Vagina (tissue), 2 donors: ENCODE results near the gene COPS6.

ENCODE experiments used
- POLR2AphosphoS5 ChIP-seq, 2 donors: sonication (generic); formaldehyde crosslinking; IDR thresholded peaks; one replicate each; pipeline ENCODE4 v1.9.0; 2017; ENCODE audit warnings: antibody characterized with exemption in 2 of 2, mild to moderate bottlenecking in 2 of 2, low read depth in 1 of 2; ENCODE audit not compliant: insufficient read depth in 1 of 2
- TF ChIP-seq, protein P1 (sequence below), 3 experiments: fragments of 450-650 bp in 2 of 3; fragments of 200-600 bp in 1 of 3; sonication (generic) in 1 of 3; IDR thresholded peaks; one replicate each; pipeline ENCODE4 v1.5.1; 2017 to 2019; ENCODE audit warnings: antibody characterized with exemption in 3 of 3, mild to moderate bottlenecking in 2 of 3, moderate library complexity in 2 of 3

DNA sequence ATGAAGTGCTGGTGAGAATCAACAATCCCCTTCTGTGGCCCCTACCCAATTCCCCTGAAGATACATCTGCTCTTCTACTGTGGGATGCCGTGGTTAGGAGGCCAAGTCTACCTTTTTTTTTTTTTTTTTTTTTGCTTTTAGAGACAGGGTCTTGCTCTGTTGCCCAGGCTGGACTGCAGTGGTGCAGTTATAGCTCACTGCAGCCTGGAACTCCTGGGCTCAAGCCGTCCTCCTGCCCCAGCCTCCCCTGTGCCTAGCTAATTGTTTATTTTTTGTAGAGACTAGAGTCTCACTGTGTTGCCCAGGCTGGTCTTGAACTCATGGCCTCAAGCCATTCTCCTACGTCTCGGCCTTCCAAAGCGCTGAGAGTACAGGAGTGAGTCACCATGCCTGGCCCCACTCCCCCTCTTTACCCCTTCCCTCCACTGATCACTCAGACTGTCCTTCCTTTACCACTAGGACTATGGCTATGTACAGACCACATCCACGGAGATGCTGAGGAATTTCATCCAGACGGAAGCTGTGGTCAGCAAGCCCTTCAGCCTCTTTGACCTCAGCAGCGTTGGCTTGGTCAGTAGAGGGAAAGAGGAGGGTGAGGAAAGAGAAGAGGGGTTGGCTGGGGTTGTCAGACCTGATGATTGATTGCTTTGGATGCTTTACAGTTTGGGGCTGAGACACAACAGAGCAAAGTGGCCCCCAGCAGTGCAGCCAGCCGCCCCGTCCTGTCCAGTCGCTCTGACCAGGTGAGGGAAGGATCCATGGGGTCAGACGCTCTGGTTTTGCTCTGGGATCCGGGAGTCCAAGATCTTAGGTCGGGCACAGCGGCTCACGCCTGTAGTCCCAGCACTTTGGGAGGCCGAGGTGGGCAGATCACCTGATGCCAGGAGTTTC lies 14.4 kb downstream of the COPS6 start:
- TF ChIP-seq POLR2AphosphoS5 (IDR thresholded peaks at IDR 0.05; ENCODE audit: insufficient read depth in 1 of 2, low read depth in 1 of 2): no peak
- TF ChIP-seq, protein P1, sequence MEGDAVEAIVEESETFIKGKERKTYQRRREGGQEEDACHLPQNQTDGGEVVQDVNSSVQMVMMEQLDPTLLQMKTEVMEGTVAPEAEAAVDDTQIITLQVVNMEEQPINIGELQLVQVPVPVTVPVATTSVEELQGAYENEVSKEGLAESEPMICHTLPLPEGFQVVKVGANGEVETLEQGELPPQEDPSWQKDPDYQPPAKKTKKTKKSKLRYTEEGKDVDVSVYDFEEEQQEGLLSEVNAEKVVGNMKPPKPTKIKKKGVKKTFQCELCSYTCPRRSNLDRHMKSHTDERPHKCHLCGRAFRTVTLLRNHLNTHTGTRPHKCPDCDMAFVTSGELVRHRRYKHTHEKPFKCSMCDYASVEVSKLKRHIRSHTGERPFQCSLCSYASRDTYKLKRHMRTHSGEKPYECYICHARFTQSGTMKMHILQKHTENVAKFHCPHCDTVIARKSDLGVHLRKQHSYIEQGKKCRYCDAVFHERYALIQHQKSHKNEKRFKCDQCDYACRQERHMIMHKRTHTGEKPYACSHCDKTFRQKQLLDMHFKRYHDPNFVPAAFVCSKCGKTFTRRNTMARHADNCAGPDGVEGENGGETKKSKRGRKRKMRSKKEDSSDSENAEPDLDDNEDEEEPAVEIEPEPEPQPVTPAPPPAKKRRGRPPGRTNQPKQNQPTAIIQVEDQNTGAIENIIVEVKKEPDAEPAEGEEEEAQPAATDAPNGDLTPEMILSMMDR (IDR thresholded peaks at IDR 0.05): no peak
